ENCODE measurements around the gene ZCCHC7.
"Not testable (repeated sequence)": the region's sequence is repeated elsewhere in the genome, so short reads cannot be mapped to it uniquely, and the experiment has no call there.

ZCCHC7 gene

DNA sequence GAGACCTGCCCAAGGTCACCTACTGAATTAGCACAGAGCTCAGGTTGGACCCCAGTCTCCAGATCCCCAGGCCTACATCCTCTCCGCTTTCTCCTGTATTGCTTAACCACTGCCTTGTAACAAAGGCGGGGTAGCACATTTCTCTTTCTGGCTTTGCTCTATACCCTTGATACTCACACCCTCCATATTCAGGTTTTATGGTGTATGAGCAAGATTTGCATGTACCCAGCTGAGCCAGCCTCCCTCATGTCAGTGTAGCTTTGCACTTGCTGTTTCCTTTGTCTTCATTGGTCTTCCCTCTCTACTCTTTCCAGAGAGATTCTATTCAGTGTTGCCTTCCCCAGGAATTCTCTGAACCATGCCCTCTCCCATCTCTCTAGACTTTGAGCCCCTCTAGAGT, 19.6 kb upstream of the ZCCHC7 start:
- TF ChIP-seq, protein P1, sequence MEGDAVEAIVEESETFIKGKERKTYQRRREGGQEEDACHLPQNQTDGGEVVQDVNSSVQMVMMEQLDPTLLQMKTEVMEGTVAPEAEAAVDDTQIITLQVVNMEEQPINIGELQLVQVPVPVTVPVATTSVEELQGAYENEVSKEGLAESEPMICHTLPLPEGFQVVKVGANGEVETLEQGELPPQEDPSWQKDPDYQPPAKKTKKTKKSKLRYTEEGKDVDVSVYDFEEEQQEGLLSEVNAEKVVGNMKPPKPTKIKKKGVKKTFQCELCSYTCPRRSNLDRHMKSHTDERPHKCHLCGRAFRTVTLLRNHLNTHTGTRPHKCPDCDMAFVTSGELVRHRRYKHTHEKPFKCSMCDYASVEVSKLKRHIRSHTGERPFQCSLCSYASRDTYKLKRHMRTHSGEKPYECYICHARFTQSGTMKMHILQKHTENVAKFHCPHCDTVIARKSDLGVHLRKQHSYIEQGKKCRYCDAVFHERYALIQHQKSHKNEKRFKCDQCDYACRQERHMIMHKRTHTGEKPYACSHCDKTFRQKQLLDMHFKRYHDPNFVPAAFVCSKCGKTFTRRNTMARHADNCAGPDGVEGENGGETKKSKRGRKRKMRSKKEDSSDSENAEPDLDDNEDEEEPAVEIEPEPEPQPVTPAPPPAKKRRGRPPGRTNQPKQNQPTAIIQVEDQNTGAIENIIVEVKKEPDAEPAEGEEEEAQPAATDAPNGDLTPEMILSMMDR (IDR thresholded peaks at IDR 0.05), result no peak
- Mint-ChIP-seq H3K4me3 (no peak overlapping the region), H3K9me3 (no peaks in the 10 kb centered on the region), H3K27ac (no peak overlapping the region), H3K4me1 (no peaks in the 10 kb centered on the region), H3K27me3 (ENCODE audit: low read depth, poor library complexity) (peaks cover 20% of the 10 kb centered on the region), H3K36me3 (ENCODE audit: low read depth) (no peaks in the 10 kb centered on the region)
- DNase-seq, result no peak

- H3K4me3 Mint-ChIP-seq, result no peak overlapping the region
- TF ChIP-seq, protein P1 (IDR thresholded peaks at IDR 0.05), result no peak
- peaks cover 26% of the 10 kb centered on the region for H3K27me3 Mint-ChIP-seq (ENCODE audit: low read depth, poor library complexity)
- H3K9me3 Mint-ChIP-seq, result peaks cover under 1% of the 10 kb centered on the region
- DNase-seq, result no peak
- H3K36me3 Mint-ChIP-seq (ENCODE audit: low read depth), result no peaks in the 10 kb centered on the region
- no peak overlapping the region for H3K27ac Mint-ChIP-seq
- H3K4me1 Mint-ChIP-seq, result no peaks in the 10 kb centered on the region
Observed at GRCh38 chr9:37102486-37102885, 17.9 kb upstream of the ZCCHC7 start.

DNA sequence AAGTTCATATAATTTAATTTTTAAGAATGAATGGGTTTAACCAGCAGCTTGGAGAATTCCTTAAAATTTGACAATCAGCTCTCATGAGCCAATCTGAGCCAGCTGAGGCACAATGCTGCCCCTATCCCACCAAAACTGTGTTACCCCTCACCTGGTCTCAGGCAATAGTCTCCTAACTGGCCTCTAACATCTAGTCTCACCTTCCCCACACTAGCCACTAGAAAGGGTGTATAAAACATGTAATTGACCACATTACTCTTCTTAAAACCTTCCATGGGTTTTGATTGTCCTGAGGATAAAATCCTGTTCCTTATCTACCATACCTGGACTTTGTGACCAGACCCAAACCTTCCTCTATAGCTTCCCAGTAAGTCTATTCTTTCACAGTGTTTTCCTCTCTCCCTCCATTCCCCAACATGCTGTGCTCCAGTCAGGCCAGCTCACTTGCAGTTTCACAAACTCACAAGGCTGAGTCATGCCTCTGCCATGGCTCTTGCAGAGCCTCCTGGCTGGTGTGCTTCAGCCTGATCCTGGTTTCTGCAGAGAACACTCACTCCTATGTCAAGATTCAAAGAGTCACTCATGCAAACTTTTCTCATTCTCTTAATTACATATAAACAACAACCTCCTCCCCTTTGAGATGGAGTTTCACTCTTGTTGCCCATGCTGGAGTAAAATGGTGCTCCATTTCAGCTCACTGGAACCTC, 16.0 kb upstream of the ZCCHC7 start:
- Mint-ChIP-seq H3K4me1 (no peaks in the 10 kb centered on the region), H3K27me3 (ENCODE audit: low read depth, poor library complexity) (peaks cover 32% of the 10 kb centered on the region), H3K36me3 (ENCODE audit: low read depth) (no peaks in the 10 kb centered on the region), H3K9me3 (peaks cover 12% of the 10 kb centered on the region), H3K4me3 (no peak overlapping the region), H3K27ac (no peak overlapping the region)
- no peak for DNase-seq
- TF ChIP-seq, protein P1 (IDR thresholded peaks at IDR 0.05), result no peak

DNA sequence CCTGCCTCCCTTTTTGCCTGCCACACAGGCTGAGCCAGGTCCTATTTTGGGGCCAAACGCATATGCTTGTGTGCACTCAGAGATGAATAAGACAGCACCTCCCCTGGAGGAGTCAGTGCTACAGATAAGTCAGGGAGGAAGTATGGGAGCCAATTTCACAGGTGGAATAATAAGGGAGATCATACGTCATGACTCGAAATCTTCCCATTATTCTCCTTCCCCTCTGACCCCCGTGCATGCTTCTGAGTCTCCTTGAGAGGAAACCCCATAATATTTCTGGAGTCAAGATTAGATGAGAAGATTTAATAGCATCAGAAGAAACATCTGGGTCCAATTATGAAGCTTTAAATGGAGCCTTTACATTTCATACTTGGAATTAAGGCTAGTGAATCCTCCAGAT, 15.1 kb upstream of the ZCCHC7 start:
- peaks cover 30% of the 10 kb centered on the region for H3K27me3 Mint-ChIP-seq (ENCODE audit: low read depth, poor library complexity)
- H3K9me3 Mint-ChIP-seq, result peaks cover 17% of the 10 kb centered on the region
- no peak overlapping the region for H3K4me3 Mint-ChIP-seq
- DNase-seq, result no peak
- no peaks in the 10 kb centered on the region for H3K36me3 Mint-ChIP-seq (ENCODE audit: low read depth)
- no peaks in the 10 kb centered on the region for H3K4me1 Mint-ChIP-seq
- TF ChIP-seq, protein P1 (IDR thresholded peaks at IDR 0.05), result no peak
- H3K27ac Mint-ChIP-seq, result no peak overlapping the region

- Mint-ChIP-seq H3K27me3 (ENCODE audit: low read depth, poor library complexity) (peaks cover 16% of the 10 kb centered on the region), H3K9me3 (peaks cover 18% of the 10 kb centered on the region), H3K4me1 (no peaks in the 10 kb centered on the region), H3K36me3 (ENCODE audit: low read depth) (no peaks in the 10 kb centered on the region), H3K27ac (no peak overlapping the region), H3K4me3 (no peak overlapping the region)
- no peak for DNase-seq
- TF ChIP-seq, protein P1 (IDR thresholded peaks at IDR 0.05), result no peak
Observed at GRCh38 chr9:37107701-37108100, 12.7 kb upstream of the ZCCHC7 start.

DNA sequence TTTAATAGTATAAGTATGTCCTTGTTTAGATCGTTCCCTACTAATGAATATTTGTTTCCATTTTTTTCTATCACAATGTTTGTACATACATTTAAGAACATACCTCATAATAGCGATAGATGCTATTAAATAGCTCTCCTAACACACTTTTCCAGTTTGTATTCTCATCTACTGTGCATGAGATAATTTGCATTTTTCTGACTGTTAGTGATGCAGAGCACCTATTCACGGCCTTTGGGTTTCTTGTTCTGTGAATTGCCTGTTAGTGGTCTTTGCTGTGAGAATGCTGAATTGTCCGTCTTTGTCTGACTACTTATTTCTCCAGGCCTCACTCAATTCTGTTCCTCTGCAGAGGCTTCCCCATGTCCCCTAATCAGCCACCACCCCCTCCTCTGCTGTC, 5.9 kb upstream of the ZCCHC7 start:
- not testable (repeated sequence) for DNase-seq; H3K27ac Mint-ChIP-seq; H3K4me1 Mint-ChIP-seq; H3K36me3 Mint-ChIP-seq (ENCODE audit: low read depth); H3K4me3 Mint-ChIP-seq
- peaks cover 23% of the 10 kb centered on the region for H3K27me3 Mint-ChIP-seq (ENCODE audit: low read depth, poor library complexity)
- peaks cover 21% of the 10 kb centered on the region for H3K9me3 Mint-ChIP-seq
